ENCODE data around the gene NELFE.

Gene NELFE

GRCh38 chr6:31943742-31944141 is 15.0 kb downstream of the NELFE start:
- peaks cover 0 to 14% of the 10 kb centered on the region in 2 experiments for H3K36me3 ChIP-seq (ENCODE audit: control insufficient read depth in 1 of 2, insufficient read depth in 2 of 2, low read depth in 1 of 2, low read length in 2 of 2)
- no peak overlapping the region for H3K4ac ChIP-seq (ENCODE audit: low read depth in 1 of 2, low read length in 2 of 2)
- H2BK12ac ChIP-seq (ENCODE audit: low read length in 2 of 2), result no peak overlapping the region
- H3K4me1 ChIP-seq (ENCODE audit: control insufficient read depth, insufficient read depth, low read depth, low read length), result peaks cover 14% of the 10 kb centered on the region
- H3K4me3 ChIP-seq (ENCODE audit: insufficient read depth in 1 of 2, low read depth in 1 of 2, low read length in 2 of 2), result no peak overlapping the region
- no peak overlapping the region for H2BK120ac ChIP-seq (ENCODE audit: low read depth, low read length)
- H3K18ac ChIP-seq (ENCODE audit: low read depth in 1 of 2, low read length in 2 of 2), result no peak overlapping the region
- no peak overlapping the region for H3K9ac ChIP-seq (ENCODE audit: low read length)
- H3K14ac ChIP-seq (ENCODE audit: low read length in 2 of 2), result no peak overlapping the region
- H3K79me1 ChIP-seq (replicated peaks; ENCODE audit: low read length, poor library complexity, severe bottlenecking), result no peaks in the 10 kb centered on the region
- no peak overlapping the region for H2BK5ac ChIP-seq (ENCODE audit: low read depth, low read length, poor library complexity, severe bottlenecking)
- 84% methylated on average over 3 of the region's 3 CpGs for WGBS
- H3K23ac ChIP-seq (ENCODE audit: low read length in 2 of 2), result no peak overlapping the region
- no peaks in the 10 kb centered on the region for H3K9me3 ChIP-seq (ENCODE audit: control insufficient read depth, low read length)
- H2AK5ac ChIP-seq (ENCODE audit: low read length, severe bottlenecking), result no peak overlapping the region
- no peak overlapping the region for H4K8ac ChIP-seq (ENCODE audit: low read length)
- H3K27ac ChIP-seq (ENCODE audit: low read length, poor library complexity, severe bottlenecking), result no peak overlapping the region
- peaks cover 0 to 25% of the 10 kb centered on the region in 2 experiments for H3K27me3 ChIP-seq (ENCODE audit: control insufficient read depth in 1 of 2, insufficient read depth in 1 of 2, low read length in 2 of 2)
- H4K91ac ChIP-seq (ENCODE audit: low read length), result no peak overlapping the region
- H2BK15ac ChIP-seq (ENCODE audit: low read depth, poor library complexity, severe bottlenecking), result no peak overlapping the region
- H3K4me2 ChIP-seq (ENCODE audit: low read length, poor library complexity, severe bottlenecking), result no peak overlapping the region
- no peak for DNase-seq
- H2AFZ ChIP-seq (ENCODE audit: low read depth, low read length), result no peak overlapping the region

DNA sequence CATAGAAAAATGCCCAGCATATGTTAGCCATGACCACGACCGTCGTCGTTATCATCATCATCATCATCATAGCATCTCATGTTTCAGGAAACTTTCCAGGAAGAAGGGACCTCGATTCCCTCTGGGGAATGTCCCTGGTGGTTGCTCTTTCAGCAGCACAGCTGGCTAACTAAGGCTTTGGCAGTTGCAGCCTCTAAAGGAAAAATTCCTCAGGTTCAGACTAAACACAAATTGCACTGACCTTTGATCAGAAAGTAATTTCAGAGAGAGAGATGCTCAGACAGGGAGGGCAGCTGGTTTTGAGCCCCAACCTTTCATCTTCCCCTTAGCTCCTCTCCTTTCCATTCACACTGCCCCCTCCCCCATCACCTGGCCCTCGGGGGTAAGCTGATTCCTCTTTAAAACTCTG is 18.5 kb downstream of the NELFE start:
- peak; percentile 69 for DNase-seq
- 24% methylated on average over 6 of the region's 6 CpGs for WGBS
- Histone ChIP-seq H3K79me1 (replicated peaks; ENCODE audit: low read length, poor library complexity, severe bottlenecking) (no peaks in the 10 kb centered on the region), H2AFZ (ENCODE audit: low read depth, low read length) (no peak overlapping the region), H3K4me2 (ENCODE audit: low read length, poor library complexity, severe bottlenecking) (no peak overlapping the region), H3K27ac (ENCODE audit: low read length, poor library complexity, severe bottlenecking) (no peak overlapping the region), H2BK12ac (ENCODE audit: low read length in 2 of 2) (no peak overlapping the region), H3K23ac (ENCODE audit: low read length in 2 of 2) (no peak overlapping the region), H3K9me3 (ENCODE audit: control insufficient read depth, low read length) (no peaks in the 10 kb centered on the region), H2BK5ac (ENCODE audit: low read depth, low read length, poor library complexity, severe bottlenecking) (no peak overlapping the region), H2BK15ac (ENCODE audit: low read depth, poor library complexity, severe bottlenecking) (no peak overlapping the region), H4K8ac (ENCODE audit: low read length) (no peak overlapping the region), H3K18ac (ENCODE audit: low read depth in 1 of 2, low read length in 2 of 2) (no peak overlapping the region), H4K91ac (ENCODE audit: low read length) (no peak overlapping the region), H3K4me3 (ENCODE audit: insufficient read depth in 1 of 2, low read depth in 1 of 2, low read length in 2 of 2) (no peak overlapping the region), H2BK120ac (ENCODE audit: low read depth, low read length) (no peak overlapping the region), H3K27me3 (ENCODE audit: control insufficient read depth in 1 of 2, insufficient read depth in 1 of 2, low read length in 2 of 2) (peaks cover 0 to 25% of the 10 kb centered on the region in 2 experiments), H3K9ac (ENCODE audit: low read length) (no peak overlapping the region), H3K4ac (ENCODE audit: low read depth in 1 of 2, low read length in 2 of 2) (no peak overlapping the region), H3K36me3 (ENCODE audit: control insufficient read depth in 1 of 2, insufficient read depth in 2 of 2, low read depth in 1 of 2, low read length in 2 of 2) (peaks cover 0 to 7% of the 10 kb centered on the region in 2 experiments), H2AK5ac (ENCODE audit: low read length, severe bottlenecking) (no peak overlapping the region), H3K4me1 (ENCODE audit: control insufficient read depth, insufficient read depth, low read depth, low read length) (peaks cover 6% of the 10 kb centered on the region), H3K14ac (ENCODE audit: low read length in 2 of 2) (no peak overlapping the region)

DNA sequence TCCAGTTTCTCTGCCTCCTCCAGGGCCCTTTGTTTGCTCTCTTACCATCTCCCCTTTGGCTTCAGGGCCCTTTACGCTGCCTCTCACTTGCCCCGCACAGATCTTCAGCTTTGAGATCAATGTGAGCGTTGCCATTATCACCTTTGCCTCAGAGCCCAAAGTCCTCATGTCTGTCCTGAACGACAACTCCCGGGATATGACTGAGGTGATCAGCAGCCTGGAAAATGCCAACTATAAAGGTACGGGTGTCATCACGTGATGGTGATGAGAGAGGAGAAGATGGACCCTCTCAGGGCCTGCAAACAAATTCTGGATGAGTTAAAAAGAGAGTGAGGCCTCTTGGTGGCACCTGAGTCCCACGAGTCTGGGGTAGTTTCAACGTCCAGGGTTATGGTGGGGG is 22.9 kb downstream of the NELFE start:
- Histone ChIP-seq H2AK5ac (ENCODE audit: low read length, severe bottlenecking) (no peak overlapping the region), H3K23ac (ENCODE audit: low read length in 2 of 2) (no peak overlapping the region), H3K27ac (ENCODE audit: low read length, poor library complexity, severe bottlenecking) (no peak overlapping the region), H3K9ac (ENCODE audit: low read length) (no peak overlapping the region), H2AFZ (ENCODE audit: low read depth, low read length) (no peak overlapping the region), H3K4me3 (ENCODE audit: insufficient read depth in 1 of 2, low read depth in 1 of 2, low read length in 2 of 2) (no peak overlapping the region), H3K4ac (ENCODE audit: low read depth in 1 of 2, low read length in 2 of 2) (no peak overlapping the region), H3K27me3 (ENCODE audit: control insufficient read depth in 1 of 2, insufficient read depth in 1 of 2, low read length in 2 of 2) (peaks cover 0 to 19% of the 10 kb centered on the region in 2 experiments), H3K18ac (ENCODE audit: low read depth in 1 of 2, low read length in 2 of 2) (no peak overlapping the region), H3K14ac (ENCODE audit: low read length in 2 of 2) (no peak overlapping the region), H3K36me3 (ENCODE audit: control insufficient read depth in 1 of 2, insufficient read depth in 2 of 2, low read depth in 1 of 2, low read length in 2 of 2) (peaks cover 0 to 7% of the 10 kb centered on the region in 2 experiments), H3K4me2 (ENCODE audit: low read length, poor library complexity, severe bottlenecking) (no peak overlapping the region), H2BK5ac (ENCODE audit: low read depth, low read length, poor library complexity, severe bottlenecking) (no peak overlapping the region), H4K91ac (ENCODE audit: low read length) (no peak overlapping the region), H2BK15ac (ENCODE audit: low read depth, poor library complexity, severe bottlenecking) (no peak overlapping the region), H3K4me1 (ENCODE audit: control insufficient read depth, insufficient read depth, low read depth, low read length) (peaks cover 3% of the 10 kb centered on the region), H2BK120ac (ENCODE audit: low read depth, low read length) (no peak overlapping the region), H2BK12ac (ENCODE audit: low read length in 2 of 2) (no peak overlapping the region), H4K8ac (ENCODE audit: low read length) (no peak overlapping the region), H3K79me1 (replicated peaks; ENCODE audit: low read length, poor library complexity, severe bottlenecking) (no peaks in the 10 kb centered on the region), H3K9me3 (ENCODE audit: control insufficient read depth, low read length) (no peaks in the 10 kb centered on the region)
- 85% methylated on average over 9 of the region's 9 CpGs for WGBS
- no peak for DNase-seq

DNA sequence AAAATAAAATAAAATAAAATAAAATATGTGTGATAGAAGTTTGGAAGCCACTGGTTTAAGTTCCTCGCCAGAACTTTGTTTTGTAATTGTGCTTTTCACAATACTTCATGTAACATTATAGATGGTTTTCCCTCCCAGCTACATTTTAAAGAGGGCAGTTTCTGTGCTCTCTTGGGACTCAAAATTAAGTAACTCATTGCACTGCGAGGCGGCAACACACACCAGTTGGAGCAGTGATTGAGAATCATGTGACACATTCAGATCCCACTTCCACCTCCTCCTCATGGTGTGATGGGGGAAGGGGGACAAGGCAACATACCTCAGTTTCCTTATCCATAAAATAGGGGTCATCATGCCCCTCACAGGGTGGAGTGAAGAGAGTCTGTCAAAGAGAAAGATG is 23.8 kb downstream of the NELFE start:
- no peak overlapping the region for H3K4ac ChIP-seq (ENCODE audit: low read depth in 1 of 2, low read length in 2 of 2)
- no peak overlapping the region for H3K18ac ChIP-seq (ENCODE audit: low read depth in 1 of 2, low read length in 2 of 2)
- no peak overlapping the region for H3K4me2 ChIP-seq (ENCODE audit: low read length, poor library complexity, severe bottlenecking)
- no peak overlapping the region for H2BK120ac ChIP-seq (ENCODE audit: low read depth, low read length)
- H3K23ac ChIP-seq (ENCODE audit: low read length in 2 of 2), result no peak overlapping the region
- H3K36me3 ChIP-seq (ENCODE audit: control insufficient read depth in 1 of 2, insufficient read depth in 2 of 2, low read depth in 1 of 2, low read length in 2 of 2), result peaks cover 0 to 7% of the 10 kb centered on the region in 2 experiments
- H2BK12ac ChIP-seq (ENCODE audit: low read length in 2 of 2), result no peak overlapping the region
- no peak for DNase-seq
- H2BK5ac ChIP-seq (ENCODE audit: low read depth, low read length, poor library complexity, severe bottlenecking), result no peak overlapping the region
- no peak overlapping the region for H4K91ac ChIP-seq (ENCODE audit: low read length)
- no CpG with 5 or more reads among the region's 3 CpGs for WGBS
- H2AFZ ChIP-seq (ENCODE audit: low read depth, low read length), result no peak overlapping the region
- no peak overlapping the region for H2AK5ac ChIP-seq (ENCODE audit: low read length, severe bottlenecking)
- peaks cover 0 to 19% of the 10 kb centered on the region in 2 experiments for H3K27me3 ChIP-seq (ENCODE audit: control insufficient read depth in 1 of 2, insufficient read depth in 1 of 2, low read length in 2 of 2)
- no peaks in the 10 kb centered on the region for H3K79me1 ChIP-seq (replicated peaks; ENCODE audit: low read length, poor library complexity, severe bottlenecking)
- H4K8ac ChIP-seq (ENCODE audit: low read length), result no peak overlapping the region
- H3K9me3 ChIP-seq (ENCODE audit: control insufficient read depth, low read length), result no peaks in the 10 kb centered on the region
- no peak overlapping the region for H3K4me3 ChIP-seq (ENCODE audit: insufficient read depth in 1 of 2, low read depth in 1 of 2, low read length in 2 of 2)
- no peak overlapping the region for H3K27ac ChIP-seq (ENCODE audit: low read length, poor library complexity, severe bottlenecking)
- H3K14ac ChIP-seq (ENCODE audit: low read length in 2 of 2), result no peak overlapping the region
- peaks cover under 1% of the 10 kb centered on the region for H3K4me1 ChIP-seq (ENCODE audit: control insufficient read depth, insufficient read depth, low read depth, low read length)
- H2BK15ac ChIP-seq (ENCODE audit: low read depth, poor library complexity, severe bottlenecking), result no peak overlapping the region
- H3K9ac ChIP-seq (ENCODE audit: low read length), result no peak overlapping the region

Measured in mesenchymal stem cell (in vitro differentiated cells and primary cell).